ENCODE measurements around the gene PFKFB2.

PFKFB2 gene

DNA sequence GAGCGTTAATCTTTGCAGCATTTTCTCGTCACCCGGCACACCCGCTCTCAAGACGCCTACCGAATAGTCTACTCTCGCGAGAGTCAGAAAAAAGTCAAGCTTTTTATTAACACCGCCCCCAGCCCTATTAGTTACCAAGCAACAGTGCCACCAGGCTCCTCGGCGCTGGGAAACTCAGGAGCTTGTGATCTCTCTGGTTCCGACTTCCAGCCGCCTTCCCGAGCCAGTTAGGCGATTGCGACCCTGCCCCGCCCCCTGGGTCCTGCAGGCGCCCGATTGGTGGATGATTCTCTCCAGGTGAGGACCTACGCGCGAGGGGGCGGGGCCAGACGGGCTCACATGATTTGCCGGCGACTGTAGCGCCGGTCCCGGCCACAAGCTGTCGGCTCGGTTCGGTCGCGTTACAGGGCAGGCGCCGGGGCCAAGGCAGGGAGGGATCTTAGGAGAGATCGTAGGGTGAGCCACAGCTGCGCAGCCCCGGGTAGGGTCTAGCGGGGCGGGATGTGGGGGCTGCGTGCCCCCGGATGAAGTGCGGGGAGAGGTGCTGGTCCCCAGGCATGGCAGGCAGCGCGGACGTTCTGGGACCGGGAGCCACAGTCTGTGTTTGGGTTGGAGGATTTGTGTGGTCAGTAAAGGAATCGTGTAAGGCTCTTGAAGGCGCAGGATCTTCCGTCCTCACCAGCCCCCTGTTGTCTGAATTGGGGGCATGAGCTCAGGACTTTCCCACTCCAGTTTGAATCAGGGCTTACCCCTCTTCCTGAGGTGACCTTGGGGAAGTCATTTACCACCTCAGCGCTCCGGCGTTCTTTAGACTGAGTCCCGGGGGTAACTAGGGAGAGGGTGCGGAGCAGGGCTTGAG is at the start of gene PFKFB2:
TSS of gene PFKFB2 (plus strand) at position 365 of the 859 bp plus-strand sequence. CDS start 1,443 bp downstream, outside the sequence.
- DNase-seq: peak; percentile 98

- peak; percentile 87 for DNase-seq
These were observed 47.9 kb upstream of the PFKFB2 start for GRCh38 chr1:207004931-207005830.

DNA sequence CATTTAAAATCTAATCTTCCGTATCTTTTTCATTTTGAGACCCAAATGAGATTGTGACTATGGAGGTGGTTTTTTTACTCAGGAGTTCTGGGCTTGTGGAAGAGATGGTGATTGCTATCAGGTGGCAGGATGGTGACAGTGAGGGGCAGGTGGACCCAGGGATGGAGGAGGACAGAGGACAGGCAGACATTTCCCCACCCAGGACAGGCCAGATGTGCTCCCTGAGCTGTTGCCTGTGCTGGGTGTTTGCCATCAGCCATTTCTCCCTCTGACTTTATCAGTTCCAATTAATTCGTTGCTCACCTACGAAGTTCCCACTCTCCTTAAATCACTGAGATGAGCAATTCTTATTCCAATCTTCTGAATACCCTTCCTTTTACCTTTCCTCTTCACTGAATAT is 47.0 kb upstream of the PFKFB2 start:
- DNase-seq: no peak

DNA sequence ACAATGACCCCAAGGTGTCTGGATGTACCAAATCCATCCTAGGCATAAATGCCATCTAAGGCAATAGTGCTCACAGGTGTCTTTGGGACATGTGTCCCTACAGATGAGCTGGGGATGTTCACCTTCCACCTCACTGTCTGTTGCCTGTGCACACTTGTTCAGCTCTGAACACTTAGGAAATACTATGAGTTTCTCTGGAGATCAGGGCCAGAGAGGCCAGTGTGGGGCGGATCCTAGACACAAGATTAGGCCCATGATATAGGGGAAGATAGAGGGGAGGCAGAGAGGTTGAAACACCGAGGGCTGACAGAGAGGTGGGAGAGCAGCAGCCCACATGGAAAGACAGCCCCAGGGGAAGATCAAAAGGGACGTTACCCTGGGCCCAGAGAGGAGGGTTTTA is 46.2 kb upstream of the PFKFB2 start:
- no peak for DNase-seq

DNA sequence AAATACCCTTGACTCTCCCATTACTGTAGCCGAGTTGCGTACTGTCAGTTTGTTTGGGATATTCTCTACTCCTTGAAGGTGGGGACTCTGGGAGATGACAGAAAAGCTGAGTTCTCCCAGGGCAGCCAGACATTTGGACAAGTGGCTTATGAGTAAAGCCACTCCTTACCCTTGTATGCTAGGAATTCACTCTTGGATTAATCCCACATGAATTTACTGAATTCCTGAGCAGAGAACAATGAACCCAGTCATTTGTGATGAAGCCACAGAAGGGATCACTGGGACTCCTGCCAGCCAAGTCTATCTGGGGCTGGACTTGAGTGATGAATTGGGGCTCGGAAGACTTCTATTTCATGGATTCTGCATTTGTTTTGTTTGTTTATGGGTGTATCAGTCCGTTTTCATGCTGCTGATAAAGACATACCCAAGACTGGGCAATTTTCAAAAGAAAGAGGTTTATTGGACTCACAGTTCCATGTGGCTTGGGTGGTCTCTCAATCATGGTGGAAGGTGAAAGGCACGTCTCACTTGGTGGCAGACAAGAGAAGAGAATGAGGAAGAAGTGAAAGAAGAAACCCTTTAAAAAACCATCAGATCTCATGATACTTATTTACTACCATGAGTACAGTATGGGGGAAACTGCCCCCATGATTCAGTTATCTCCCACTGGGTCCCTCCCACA is 45.6 kb upstream of the PFKFB2 start:
- DNase-seq: peak; percentile 94

GRCh38 chr1:207009182-207009850 is 43.8 kb upstream of the PFKFB2 start:
- DNase-seq: no peak

- DNase-seq: no peak
These were observed 43.1 kb upstream of the PFKFB2 start for GRCh38 chr1:207009945-207010344.

- no peak for DNase-seq
These were observed 42.3 kb upstream of the PFKFB2 start for GRCh38 chr1:207010726-207011125.

- no peak for DNase-seq
These were observed 39.6 kb upstream of the PFKFB2 start for GRCh38 chr1:207013321-207014085.

GRCh38 chr1:207014728-207015127 is 38.3 kb upstream of the PFKFB2 start:
- DNase-seq: no peak

- DNase-seq: no peak
These were observed 37.3 kb upstream of the PFKFB2 start for GRCh38 chr1:207015791-207016190.

GRCh38 chr1:207017615-207018559 is 35.2 kb upstream of the PFKFB2 start:
- DNase-seq: no peak

- DNase-seq: no peak
These were observed 34.4 kb upstream of the PFKFB2 start for GRCh38 chr1:207018707-207019106.

GRCh38 chr1:207019161-207019560 is 33.9 kb upstream of the PFKFB2 start:
- DNase-seq: no peak

DNA sequence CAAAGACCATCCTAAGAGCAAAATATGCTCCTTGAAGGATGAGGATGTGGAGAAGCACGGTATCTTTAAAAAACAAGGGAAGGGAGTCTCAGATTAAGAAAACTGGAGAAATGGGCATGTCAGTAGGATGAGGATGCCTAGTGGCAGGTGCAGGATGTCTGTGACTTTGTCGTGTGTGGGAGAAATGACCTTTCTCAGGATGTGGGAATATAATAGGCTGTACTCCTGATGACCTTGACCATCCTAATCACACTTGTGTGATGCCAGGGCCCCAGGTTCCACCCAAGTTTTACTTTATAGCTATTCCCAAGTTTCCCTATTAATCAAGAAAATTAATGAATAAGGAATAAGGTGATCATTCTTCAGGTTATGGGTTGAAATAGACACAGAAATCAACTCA is 33.4 kb upstream of the PFKFB2 start:
- no peak for DNase-seq

DNA sequence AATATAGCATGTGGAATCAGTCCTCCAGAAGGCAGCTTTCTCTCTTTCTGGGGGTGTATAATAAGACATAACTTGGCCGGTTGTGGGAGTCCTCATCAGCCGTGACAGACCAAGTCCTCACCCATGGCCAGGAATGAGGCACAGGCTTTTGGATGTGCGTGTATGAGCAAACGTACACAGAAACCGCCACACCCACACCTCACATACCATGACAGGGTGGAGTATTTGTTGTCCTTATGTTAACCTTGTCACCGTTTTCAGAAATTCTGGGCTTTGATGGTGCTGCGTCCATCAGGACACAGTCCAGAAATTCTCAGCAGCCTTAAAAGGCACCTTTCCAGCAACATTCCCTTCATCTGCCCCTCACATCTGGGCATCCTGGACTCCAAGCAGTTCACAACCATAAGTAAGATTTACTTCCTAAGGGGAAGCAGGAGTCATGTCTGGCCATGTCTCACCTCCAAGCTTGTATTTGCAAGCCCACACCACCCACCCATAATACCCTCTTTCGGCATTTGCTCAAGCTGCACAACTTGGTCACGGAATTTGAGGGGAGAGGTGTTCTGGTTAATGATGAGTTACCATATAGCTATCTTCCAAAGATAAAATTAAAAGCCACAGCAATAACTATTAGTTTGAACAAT is 32.9 kb upstream of the PFKFB2 start:
- DNase-seq: no peak

DNA sequence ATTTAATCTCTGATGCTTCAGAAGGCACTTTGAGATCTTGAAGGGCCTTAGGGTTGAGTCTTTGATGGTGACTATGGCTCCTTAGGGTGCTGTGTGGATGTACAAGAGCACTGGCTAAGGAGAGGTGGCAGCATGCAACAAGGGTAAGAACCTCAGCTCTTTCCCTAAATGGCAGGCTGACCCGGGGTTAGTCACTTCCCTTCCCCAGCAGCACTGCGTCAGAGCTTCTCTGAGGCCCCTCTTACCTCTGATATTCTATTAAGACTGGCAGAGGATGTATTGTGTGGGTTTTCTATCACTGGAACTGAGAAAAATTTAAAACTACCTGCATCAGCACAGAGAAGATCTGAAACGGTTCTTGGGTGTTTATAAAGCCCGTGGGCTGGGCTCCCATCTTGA is 32.4 kb upstream of the PFKFB2 start:
- DNase-seq: no peak

GRCh38 chr1:207021139-207021861 is 31.8 kb upstream of the PFKFB2 start:
- DNase-seq: no peak

DNA sequence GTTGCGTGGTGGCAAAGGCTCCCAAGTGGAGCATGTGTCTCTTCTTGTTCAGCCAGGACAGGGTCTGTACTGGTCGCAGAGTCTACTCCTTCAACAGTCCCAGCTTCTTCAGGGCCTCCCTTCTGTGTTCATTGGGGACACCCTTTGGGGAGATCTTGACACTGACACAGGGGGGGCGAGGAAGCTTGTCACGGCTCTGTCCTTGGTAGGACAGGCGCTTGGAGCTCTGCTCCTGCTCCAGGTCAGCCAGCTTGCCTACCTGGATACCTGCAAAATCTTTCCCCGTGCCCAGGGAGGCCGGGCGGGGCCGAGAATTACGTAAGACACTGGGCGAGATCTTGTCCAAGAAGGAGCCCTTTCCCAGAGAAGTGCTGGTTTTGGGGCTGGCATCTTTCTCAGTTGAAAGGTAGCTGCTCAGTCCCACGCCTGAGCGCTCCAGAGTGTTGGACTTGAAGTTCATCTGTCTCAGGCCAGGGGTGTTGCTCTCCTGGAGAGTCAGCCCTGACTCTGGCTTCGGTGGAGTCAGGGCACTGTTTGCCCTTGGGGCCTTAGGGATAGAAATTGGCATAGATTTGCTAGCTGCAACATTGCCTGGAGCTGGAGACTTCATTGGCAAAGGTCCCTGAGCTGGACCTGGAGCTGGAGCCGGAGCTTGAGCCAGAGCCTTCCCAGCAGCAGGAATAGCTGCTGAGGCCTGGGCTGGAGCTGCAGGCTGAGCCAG is 31.0 kb upstream of the PFKFB2 start:
- no peak for DNase-seq
